ENCODE data around the gene RFT1.
A peak's percentile ranks its signal among the peaks of the same experiment; 100 is the strongest.

RFT1 gene

GRCh38 chr3:53092942-53093341, 37.3 kb downstream of the RFT1 start:
- Histone ChIP-seq H3K9me3 (no peaks in the 10 kb centered on the region), H3K36me3 (peaks cover 66% of the 10 kb centered on the region)

GRCh38 chr3:53092216-53092615, 38.0 kb downstream of the RFT1 start:
- no peak for TF ChIP-seq CTCF (IDR thresholded peaks at IDR 0.05)
- Histone ChIP-seq H3K9me3 (no peaks in the 10 kb centered on the region), H3K4me1 (ENCODE audit: control insufficient read depth in 1 of 2, insufficient read depth in 1 of 2, low read depth in 1 of 2, low read length in 1 of 2) (peaks cover 5 to 7% of the 10 kb centered on the region in 2 experiments), H3K4me3 (ENCODE audit: low read depth in 1 of 2, low read length in 1 of 2) (no peak overlapping the region), H3K36me3 (peaks cover 60% of the 10 kb centered on the region), H3K27ac (no peak overlapping the region), H3K27me3 (no peaks in the 10 kb centered on the region)

More at GRCh38 chr3:53092942-53093341, 37.3 kb downstream of the RFT1 start:
- H3K4me1 ChIP-seq (ENCODE audit: control insufficient read depth in 1 of 2, insufficient read depth in 1 of 2, low read depth in 1 of 2, low read length in 1 of 2) = peaks cover 5 to 7% of the 10 kb centered on the region in 2 experiments
- no peaks in the 10 kb centered on the region for H3K27me3 ChIP-seq
- peak overlapping the region; percentile 23 for H3K27ac ChIP-seq
- no peak overlapping the region for H3K4me3 ChIP-seq (ENCODE audit: low read depth in 1 of 2, low read length in 1 of 2)
- no peak for TF ChIP-seq CTCF (IDR thresholded peaks at IDR 0.05)

GRCh38 chr3:53091011-53091410, 39.2 kb downstream of the RFT1 start:
- no peak for TF ChIP-seq CTCF (IDR thresholded peaks at IDR 0.05)
- H3K4me1 ChIP-seq (ENCODE audit: control insufficient read depth in 1 of 2, insufficient read depth in 1 of 2, low read depth in 1 of 2, low read length in 1 of 2) = peaks cover 5 to 7% of the 10 kb centered on the region in 2 experiments
- no peaks in the 10 kb centered on the region for H3K9me3 ChIP-seq
- peaks cover 57% of the 10 kb centered on the region for H3K36me3 ChIP-seq
- H3K27me3 ChIP-seq = no peaks in the 10 kb centered on the region
- no peak overlapping the region for H3K4me3 ChIP-seq (ENCODE audit: low read depth in 1 of 2, low read length in 1 of 2)
- H3K27ac ChIP-seq = no peak overlapping the region

- Histone ChIP-seq H3K4me3 (ENCODE audit: low read depth in 1 of 2, low read length in 1 of 2) (no peak overlapping the region), H3K36me3 (peaks cover 48% of the 10 kb centered on the region), H3K9me3 (no peaks in the 10 kb centered on the region), H3K27me3 (no peaks in the 10 kb centered on the region), H3K27ac (no peak overlapping the region), H3K4me1 (ENCODE audit: control insufficient read depth in 1 of 2, insufficient read depth in 1 of 2, low read depth in 1 of 2, low read length in 1 of 2) (peaks cover 5 to 7% of the 10 kb centered on the region in 2 experiments)
- no peak for TF ChIP-seq CTCF (IDR thresholded peaks at IDR 0.05)
Measured at GRCh38 chr3:53089511-53089910, 40.7 kb downstream of the RFT1 start.

GRCh38 chr3:53085476-53085875, 44.8 kb downstream of the RFT1 start:
- Histone ChIP-seq H3K27me3 (no peaks in the 10 kb centered on the region), H3K4me1 (ENCODE audit: control insufficient read depth in 1 of 2, insufficient read depth in 1 of 2, low read depth in 1 of 2, low read length in 1 of 2) (no peaks in the 10 kb centered on the region), H3K27ac (no peak overlapping the region), H3K36me3 (peaks cover 19% of the 10 kb centered on the region), H3K9me3 (no peaks in the 10 kb centered on the region), H3K4me3 (ENCODE audit: low read depth in 1 of 2, low read length in 1 of 2) (no peak overlapping the region)
- no peak for TF ChIP-seq CTCF (IDR thresholded peaks at IDR 0.05)
